22Rv1 (cell line): ENCODE measurements around the gene DHX32.
A peak's percentile ranks its signal among the peaks of the same experiment; 100 is the strongest.

Experiments
- H3K27ac ChIP-seq: fragments of 450-650 bp; 2 replicates; pipeline ENCODE4 v1.5.1; 2017
- CTCF ChIP-seq: fragments of 450-650 bp; IDR thresholded peaks from 2 replicates; pipeline ENCODE4 v1.5.1; 2017; ENCODE audit warnings: mild to moderate bottlenecking
- ZFX ChIP-seq: fragments of 450-650 bp; IDR thresholded peaks from 2 replicates; pipeline ENCODE4 v1.6.1; 2017; ENCODE audit warnings: antibody characterized with exemption, borderline replicate concordance

DHX32 gene

GRCh38 chr10:125823663-125824251, 57.3 kb downstream of the DHX32 start:
- H3K27ac ChIP-seq, result peak overlapping the region; percentile 75
- no peak for TF ChIP-seq CTCF
- no peak for TF ChIP-seq ZFX

GRCh38 chr10:125822878-125823662, 58.0 kb downstream of the DHX32 start, which contains the start of the genes BCCIP and UROS:
Gene BCCIP, plus strand, starts transcription at chr10:125823546. Its CDS starts 12 bp downstream, at chr10:125823558.
Gene UROS, minus strand, starts transcription at chr10:125823258. Its CDS starts 6,759 bp downstream, at chr10:125816499.
- TF ChIP-seq ZFX (no peak), CTCF (peak; percentile 18; the same call in 1 of the 2 replicates)
- peak within 1 kb of the TSS; percentile 75 for H3K27ac ChIP-seq

GRCh38 chr10:125820701-125821100, 60.4 kb downstream of the DHX32 start:
- H3K27ac ChIP-seq, result no peak overlapping the region
- TF ChIP-seq CTCF (no peak), ZFX (no peak)

GRCh38 chr10:125817337-125817946, 63.6 kb downstream of the DHX32 start:
- TF ChIP-seq ZFX (no peak), CTCF (no peak)
- no peak overlapping the region for H3K27ac ChIP-seq

GRCh38 chr10:125816548-125816947, 64.5 kb downstream of the DHX32 start:
- TF ChIP-seq ZFX, result no peak
- no peak for TF ChIP-seq CTCF

GRCh38 chr10:125815764-125816163, 65.3 kb downstream of the DHX32 start:
- no peak for TF ChIP-seq CTCF
- no peak for TF ChIP-seq ZFX
- no peak overlapping the region for H3K27ac ChIP-seq

More at GRCh38 chr10:125816548-125816947, 64.5 kb downstream of the DHX32 start:
- H3K27ac ChIP-seq, result no peak overlapping the region
